DMS114 treated with DMSO at 0.1 percent for 48 hours (cell line): ENCODE results near the gene PLD3.
"Not testable (repeated sequence)": the region's sequence is repeated elsewhere in the genome, so short reads cannot be mapped to it uniquely, and the experiment has no call there.

ENCODE experiments used
- DNase-seq: peaks from one replicate; lab custom pipeline; 2025; ENCODE audit not compliant: unreplicated experiment; lab: John Stamatoyannopoulos, UW

PLD3 gene

DNA sequence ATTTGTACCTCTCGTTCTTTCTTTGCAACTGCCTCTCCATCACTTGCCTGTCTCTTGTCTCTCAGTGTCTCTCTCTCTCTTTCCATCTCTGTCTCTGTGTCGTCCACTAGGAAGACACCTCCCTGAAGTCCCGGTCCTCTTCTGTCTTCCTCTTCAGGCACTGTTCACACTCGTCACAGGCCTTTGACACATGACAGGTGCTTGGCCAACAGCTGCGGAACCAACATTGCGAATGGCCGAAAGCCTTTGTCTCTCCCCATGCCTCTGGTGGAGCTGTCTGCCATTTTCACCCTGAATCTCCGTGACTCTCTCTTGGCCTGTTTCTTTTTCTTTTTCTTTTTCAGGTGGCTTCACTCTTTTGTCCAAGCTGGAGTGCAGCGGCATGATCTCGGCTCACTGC, 38.7 kb downstream of the PLD3 start:
- no peak for DNase-seq

DNA sequence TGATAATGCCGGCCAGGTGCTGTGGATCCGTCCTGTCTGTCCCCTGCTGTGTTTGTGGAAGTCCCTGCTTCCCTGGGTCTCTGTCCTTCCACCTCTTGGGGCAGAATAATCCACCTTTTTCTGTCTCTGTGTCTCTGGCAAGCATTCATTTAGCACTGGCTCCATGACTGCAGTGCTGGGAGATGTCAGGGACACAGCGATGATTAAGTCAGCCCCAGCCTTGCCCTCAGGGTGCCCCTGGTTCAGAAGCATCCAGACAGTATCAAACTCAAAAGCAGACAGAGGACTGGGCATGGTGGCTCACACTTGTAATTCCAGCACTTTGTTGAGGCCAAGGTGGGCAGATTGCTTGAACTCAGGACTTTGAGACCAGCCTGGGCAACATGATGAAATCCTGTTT, 40.0 kb downstream of the PLD3 start:
- no peak for DNase-seq

DNA sequence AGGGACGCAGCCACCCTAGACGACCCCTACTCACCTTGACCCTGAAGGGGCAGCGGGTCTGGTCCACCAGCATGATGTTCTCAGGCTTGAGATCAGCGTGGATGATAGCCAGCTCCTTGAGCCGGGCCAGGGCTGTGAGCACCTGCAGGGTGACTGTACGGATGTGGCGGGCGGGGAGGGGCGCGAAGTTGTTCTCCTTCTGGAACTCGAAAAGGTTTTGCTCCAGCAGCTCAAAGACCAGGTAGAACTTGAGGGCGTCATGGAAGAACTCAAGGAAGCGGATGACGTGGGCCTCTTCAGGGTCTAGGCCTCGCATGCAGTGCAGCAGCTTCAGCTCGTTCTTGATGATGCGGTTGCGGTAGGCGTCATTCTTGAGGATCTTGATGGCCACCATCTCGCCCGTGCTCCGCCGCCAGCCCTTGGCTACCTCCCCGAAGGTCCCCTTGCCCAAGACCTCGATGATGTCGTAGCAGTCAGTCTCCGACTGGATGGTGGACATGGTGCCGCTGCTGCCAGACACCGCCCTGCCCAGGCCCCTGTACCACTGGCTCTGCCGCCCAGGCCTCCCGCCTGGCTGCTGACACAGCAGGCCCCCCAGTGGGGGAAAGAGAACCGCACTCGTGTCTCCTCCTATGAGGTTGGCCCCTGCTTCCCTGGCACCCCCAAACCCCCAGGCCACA, 41.0 kb downstream of the PLD3 start:
- DNase-seq, result no peak

DNA sequence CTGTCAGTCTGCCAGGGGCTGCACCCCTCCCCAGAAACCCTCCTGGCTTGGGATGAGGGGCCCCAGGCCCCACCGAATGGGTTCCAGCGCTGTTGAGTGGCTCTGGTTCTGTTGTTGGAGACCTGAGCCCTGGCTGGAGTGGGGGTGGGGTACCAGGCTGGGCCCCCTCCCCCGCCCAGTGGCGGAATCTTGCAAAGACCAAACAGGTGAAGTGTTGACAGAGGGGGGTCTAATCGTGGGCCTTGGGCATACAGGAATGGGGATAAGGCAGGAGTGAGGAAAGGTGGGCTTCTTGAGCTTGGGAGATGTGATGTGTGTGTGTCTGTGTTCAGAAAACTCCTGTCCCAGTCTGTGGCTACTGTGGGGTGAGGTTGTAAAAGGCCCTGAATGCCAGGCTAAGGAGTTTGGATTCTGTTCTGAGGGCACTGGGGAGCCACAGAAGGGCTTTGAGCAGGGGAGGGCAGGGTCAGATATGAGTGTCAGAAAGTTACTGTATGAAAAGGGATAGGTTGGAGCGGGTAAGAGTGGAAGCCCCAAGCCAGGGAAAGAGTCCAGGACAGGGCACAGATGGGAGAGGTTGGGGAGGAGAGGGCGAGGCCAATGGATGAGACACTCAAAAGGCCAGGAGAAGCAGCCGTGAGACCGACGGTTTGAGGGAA, 41.7 kb downstream of the PLD3 start, which contains the start of gene HIPK4:
TSS of gene HIPK4 (minus strand) at position 98 of the 659 bp plus-strand sequence. CDS start 279 bp downstream, outside the sequence.
- no peak for DNase-seq

DNA sequence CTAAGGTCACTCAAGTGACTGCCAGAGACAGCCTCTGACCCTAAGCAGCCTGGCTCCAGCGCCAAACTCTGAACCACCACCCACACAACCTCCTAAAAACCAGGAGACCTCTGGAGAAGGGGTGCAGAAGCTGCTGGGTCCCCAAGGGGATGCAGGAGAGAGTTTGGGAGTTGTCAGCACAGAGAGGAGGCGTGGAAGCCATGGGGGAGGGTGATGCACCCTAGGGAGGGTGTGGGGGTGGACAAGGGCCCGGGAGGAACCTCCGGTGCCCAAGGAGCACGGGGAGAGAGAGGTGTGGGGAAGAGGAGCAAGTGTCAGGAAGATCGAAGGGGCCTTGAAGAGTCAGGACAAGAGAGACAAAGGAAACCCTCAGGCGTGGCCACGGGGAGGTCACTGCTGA, 43.6 kb downstream of the PLD3 start:
- no peak for DNase-seq

DNA sequence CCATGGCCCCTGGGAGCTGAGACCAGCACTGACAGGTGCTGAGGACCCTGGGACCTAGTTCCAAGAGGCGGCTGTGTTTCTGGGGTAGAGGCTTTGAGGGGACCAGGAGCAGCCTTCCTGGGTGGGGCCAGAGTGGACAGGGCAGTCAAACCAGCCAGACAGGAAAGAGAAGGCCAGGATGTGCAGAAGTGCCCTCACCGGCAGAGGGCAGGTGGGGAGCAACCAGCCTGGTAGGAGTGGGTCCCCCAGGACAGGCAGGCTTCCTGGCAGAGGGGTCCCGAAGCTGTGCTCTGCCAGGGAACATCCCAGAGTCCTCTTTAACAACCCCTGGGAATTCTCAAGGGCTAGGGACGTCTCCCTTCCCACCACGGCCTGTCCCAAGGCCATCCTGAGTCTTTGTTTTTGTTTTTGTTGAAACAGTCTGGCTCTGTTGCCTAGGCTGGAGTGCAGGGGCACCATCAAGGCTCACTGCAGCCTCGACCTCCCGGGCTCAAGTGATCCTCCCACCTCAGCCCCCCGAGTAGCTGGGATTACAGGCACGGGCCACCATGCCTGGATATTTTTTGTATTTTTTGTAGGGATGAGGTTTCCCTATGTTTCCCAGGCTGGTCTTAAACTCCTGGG, 44.5 kb downstream of the PLD3 start:
- DNase-seq, result no peak

DNA sequence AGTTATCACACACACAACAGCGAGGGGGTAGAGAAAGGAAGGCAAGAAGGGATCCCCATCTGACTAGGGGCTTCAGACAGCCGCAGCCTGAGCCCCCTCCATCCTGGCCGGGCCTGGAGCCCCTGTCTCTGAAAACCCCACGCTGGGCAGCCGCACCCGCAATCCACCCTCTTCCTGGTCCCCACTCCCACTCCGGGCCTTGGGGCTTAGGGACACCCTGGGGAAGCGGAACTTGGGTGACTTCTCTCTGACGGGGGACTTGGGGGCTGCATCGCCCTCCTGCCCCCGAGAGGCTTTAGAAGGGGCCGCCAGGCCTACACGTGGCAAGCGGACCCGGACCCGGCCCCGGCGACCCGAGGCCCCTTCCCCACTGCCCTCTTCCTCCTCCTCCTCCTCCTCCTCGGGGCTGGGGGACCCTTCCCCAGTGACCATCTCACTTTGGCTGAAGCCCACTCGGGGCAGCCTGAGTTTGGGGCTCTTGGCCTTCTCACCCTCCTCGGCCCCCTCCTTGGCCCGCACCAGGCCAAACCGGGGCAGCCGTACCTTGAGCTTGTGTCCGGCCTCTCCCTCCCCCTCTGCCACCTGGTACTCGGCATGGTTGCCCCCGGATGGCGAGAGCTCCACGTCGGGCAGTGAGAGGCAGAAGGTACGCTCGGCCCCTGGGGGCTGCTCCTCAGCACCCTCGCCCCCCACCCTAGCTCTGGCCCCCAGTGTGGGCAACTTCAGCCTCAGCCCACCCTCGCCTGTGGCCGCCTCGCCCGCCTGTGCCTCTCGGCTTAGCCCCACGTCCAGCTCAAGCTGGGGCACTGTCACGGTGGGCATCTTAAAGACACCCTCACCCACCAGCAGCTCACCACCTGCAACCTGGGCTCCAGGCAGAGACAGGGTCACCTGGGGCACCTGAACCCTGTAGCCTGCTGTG, 45.7 kb downstream of the PLD3 start:
- DNase-seq, result no peak

DNA sequence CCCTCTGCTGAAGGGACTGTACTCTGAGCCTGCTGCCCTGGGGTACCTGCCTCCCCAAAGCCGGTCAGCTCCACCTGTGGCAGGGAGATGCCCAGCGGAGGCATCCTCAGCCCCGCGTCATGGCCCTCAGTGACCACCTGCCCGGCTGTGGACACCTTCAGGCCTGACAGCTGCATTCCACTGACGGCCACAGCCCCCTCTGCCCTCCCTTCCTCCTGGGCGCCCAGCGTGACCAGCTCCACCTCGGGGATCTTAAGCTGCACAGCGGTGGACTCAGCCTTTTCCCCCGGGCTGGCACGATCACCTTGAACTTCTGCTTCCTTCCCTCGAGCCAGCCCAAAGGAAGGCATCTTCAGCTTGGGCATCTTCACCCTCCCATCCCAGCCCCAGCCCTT, 46.3 kb downstream of the PLD3 start:
- no peak for DNase-seq

DNA sequence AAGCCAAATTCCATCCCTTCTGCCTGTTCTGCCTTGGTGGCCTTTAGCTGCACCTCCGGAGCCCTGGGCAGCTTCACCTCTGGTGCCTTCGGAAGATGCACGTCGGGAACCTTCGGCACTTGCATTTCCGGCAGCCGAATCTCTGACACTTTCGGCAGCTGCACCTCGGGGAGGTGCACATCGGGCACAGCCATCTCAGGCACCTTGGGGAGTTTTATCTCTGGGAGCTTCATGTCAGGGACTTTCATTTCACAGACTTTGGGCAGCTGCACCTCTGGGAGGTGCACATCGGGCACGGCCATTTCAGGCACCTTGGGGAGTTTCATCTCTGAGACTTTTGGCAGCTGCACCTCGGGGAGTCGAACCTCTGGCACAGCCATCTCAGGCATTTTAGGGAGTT, 47.5 kb downstream of the PLD3 start:
- no peak for DNase-seq

DNA sequence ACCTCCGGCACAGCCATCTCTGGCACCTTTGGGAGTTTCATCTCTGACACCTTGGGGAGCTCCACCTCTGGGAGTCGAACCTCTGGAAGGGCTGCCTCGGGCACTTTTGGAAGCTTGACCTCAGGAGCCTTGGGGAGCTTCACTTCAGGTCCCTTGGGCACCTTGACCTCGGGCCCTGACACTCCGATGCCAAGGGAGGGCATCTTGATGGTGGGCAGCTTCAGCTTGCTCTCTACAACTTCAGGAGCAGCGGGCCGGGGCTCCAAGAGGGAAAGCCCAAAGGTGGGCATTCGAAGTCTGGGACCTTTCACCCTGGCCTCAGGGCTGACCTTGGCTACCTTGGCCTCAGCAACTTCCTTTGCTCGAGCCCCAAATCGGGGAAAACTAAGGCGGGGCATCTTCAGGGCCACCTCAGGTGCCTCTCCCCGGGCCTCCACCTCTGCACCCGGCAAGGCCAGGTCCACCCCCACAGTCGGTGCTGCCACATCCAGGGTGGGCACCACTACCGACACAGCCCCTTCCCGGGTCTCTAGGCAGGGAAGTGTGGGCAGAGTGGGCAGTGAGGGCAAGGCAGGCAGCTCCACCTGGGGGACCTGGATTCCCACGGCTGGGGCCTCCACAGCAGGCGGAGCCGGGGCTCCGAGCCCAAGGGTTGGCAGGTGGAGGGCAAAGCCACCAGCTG, 48.5 kb downstream of the PLD3 start:
- no peak for DNase-seq

DNA sequence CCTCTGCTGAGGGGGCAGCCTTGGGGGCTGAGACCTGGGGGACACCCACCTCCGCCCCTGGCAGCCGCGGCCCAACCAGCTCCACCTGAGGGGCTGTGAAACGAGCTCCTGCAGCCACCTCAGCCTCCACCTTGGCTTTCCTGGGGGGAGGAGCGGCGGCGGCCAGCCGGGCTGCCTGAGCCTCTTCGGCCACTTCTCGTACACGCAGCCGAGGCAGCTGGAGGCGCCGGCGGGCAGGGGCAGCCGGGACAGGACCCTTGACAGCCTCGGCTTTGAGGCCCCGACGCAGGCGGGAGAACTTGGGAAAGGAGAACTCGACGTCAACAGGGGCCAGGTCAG, 49.0 kb downstream of the PLD3 start:
- no peak for DNase-seq

DNA sequence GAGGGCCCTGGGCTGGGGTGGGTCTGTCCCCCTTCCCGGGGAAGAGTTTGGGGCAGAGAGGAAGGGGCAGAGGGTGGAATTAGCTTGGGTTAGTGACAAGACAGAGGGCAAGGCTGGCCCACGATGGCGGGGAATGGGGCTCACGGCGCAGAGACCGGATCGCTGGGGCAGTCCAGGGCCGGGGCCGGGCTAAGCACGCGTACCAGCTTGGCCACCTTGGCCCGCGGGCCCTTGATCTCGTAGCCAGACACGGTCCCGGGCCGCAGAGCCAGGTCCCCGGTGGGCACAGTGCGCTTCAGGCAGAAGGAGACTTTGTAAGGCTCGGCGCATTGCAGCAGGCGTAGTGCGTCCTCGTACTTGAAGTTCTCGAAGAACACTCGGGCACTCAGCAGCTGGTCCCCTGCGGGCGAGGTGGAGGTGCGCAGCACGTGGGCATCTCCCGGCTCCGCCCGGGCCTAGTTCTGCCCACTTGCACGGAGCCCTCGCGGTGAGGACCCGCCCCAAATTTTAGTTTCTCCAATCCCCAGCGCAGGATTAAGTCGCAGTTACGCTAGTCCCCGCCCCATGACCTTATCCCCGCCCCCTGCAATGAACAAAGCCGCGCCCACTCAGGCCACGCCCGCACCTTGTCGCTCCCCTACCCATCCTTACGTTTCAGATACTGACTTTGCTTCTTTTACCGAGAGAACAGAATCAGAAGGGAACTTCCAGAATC, 50.1 kb downstream of the PLD3 start:
- DNase-seq, result no peak

DNA sequence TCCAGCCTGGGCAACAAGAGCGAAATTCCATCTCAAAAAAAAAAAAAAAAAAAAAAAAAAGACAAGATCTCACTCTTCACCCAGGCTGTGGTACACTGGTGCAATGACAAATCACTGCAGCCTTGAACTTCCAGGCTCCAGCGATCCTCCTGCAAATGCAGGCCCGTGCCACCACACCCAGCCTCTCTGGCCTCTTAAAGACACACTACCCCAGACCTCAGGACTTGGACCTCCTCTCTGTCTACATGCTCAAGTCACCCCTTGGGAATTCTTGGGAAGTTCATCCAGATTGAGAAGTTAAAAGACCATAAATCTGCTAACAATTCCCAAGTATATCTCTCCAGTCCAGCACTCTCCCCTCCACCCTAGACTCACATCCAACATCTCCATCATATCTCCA, 52.1 kb downstream of the PLD3 start:
- no peak for DNase-seq

DNA sequence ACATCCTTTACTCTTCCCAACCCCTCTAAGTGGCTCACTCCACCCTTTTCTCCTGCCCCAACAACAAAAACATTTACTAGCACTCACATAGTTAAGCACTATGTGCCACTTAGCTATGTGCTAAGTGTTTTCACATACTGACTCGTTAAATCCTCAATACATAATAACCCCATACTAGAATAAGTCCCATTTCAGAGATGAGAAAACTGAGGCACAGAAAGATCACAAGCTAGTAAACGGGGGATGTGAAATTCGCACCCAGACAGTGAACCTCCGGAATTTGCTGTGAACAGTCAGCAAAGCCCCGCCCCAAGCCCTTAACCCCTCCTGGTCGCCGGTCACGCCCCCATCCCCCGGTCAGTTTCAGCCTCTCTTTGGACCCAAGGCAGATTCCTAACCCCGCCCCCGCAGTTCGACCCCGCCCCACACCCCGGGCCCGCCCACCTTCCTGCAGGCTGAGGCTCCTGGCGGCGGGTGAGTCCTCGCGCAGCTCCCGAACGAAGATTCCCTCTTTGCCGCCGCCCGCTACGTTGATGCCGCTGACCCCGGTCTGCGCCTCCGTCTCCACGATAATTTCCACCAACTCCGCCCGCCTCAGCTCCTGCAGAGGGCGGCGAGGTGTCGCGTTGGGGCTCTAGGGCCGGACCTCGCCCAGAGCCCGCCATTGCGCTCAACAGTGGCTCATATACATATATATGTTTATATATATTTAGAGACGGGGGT, 54.9 kb downstream of the PLD3 start:
- DNase-seq, result peak; percentile 86

DNA sequence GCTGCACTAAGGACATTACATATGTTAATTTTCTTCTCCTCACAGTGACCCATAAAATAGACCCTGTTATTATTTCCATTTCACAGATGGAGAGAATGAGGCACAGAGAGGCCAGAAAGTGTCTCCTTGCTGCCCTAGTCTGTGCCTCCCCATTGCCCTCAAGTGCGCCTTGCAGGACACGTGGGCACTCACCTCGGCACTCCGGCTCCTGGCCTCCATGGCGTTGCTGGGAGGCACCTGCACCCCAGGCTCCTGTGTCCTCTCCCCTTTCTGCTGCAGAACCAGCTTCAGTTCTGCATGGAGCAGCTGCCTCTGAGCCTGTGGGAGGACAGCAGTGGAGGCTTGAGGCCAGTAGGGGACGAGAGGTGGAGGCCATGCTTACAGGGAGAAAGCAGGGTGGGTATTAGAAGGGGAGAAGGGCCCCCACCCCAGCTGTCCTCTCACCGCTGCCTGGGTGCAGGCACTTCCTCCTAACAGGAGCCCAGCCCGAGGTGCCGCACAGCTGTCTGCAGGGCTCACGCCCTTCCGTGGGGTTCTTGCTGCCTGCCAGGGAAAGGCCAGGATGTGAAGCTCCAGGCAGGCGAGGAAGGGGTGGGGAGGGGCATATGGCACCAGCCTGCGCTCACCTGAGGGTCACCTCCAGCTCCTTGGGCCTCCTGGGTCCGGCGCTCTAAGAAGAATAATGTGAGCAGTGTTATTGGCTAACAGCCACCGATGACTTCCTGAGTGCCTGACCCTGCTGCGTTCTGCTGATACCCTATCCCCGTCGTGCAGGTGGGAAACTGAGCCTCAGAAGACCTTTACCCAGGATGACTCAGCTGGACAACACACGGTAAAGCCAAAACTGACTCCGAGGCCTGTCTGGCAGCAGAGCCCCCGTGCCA, 59.5 kb downstream of the PLD3 start:
- no peak for DNase-seq

DNA sequence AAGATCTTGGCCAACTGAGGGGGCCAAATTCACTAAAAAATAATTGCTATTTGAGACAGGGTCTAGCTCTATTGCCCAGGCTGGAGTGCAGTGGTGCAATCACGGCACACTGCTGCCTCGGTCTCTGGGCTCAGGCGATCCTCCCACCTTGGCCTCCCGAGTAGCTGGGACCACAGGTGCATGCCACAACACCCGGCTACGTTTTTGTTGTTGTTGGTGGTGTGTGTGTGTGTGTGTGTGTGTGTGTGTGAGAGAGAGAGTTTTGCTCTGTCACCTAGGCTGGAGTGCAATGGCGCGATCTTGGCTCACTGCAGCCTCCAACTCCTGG, 60.1 kb downstream of the PLD3 start:
- not testable (repeated sequence) for DNase-seq

DNA sequence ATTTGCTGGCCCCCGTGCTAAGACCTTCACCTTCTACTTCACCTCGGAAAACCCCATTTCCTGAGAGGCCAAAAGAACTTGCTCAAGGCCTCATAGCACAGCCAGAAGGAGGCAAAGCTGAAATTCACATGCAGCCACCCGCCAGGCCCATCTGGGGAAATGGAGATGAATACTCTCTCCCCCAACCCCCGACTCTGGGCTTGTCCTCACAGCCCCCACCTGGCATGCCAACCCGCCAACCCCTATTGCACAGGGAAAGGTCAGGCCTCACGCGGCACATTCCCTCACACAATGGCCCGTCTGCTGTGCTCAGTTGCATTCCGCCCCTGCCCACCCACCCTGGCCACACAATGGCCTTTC, 61.5 kb downstream of the PLD3 start:
- DNase-seq, result no peak

DNA sequence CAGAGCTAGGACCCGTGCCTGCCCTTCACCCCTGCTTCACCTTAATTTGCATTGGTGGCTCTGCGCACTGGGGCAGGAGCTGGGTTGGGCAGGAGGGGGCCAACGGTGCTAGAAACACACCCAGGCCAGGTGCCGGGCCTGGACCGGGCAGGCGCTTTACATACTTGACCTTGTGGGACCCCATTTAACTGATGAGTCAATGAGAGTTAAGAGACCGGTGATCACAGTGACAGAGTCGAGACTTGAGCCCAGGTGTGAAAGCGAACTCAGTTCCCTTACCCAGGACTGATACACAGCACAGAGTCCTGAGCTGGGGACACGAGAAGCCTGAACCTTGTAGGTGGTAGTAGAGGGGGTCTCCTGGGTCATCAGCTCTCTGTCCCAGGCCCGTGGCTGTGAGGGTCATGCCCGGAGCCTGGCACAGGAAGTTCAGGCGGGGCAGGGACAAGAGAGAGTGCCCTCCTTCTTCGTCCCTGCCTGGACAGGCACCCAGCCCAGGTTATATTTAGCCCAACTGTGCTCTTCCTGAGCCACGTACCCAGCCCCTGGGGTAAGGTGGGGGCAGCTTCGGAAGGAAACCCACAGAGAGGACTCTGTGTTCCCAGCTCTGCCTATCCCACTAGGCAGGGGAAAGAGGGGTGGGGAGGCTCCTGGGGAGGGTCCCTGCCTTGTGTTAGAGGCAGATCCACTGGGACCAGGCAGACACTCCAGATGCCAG, 62.8 kb downstream of the PLD3 start:
- DNase-seq, result no peak
